ENCODE measurements around the gene ADORA2B.

Gene ADORA2B

GRCh38 chr17:15926039-15926740 lies 18.7 kb upstream of the ADORA2B start:
- Mint-ChIP-seq H3K4me3 (no peak overlapping the region), H3K27me3 (ENCODE audit: low read depth) (peaks cover 13% of the 10 kb centered on the region), H3K27ac (no peak overlapping the region), H3K9me3 (no peaks in the 10 kb centered on the region), H3K36me3 (ENCODE audit: low read depth) (no peaks in the 10 kb centered on the region), H3K4me1 (peaks cover 4% of the 10 kb centered on the region)
- no peak for TF ChIP-seq CTCF (IDR thresholded peaks at IDR 0.05; ENCODE audit: unreplicated experiment in 3 of 3)

- no peak for TF ChIP-seq CTCF (IDR thresholded peaks at IDR 0.05; ENCODE audit: unreplicated experiment in 3 of 3)
- no peak overlapping the region for H3K4me3 Mint-ChIP-seq
- no peak overlapping the region for H3K27ac Mint-ChIP-seq
- H3K36me3 Mint-ChIP-seq (ENCODE audit: low read depth): no peaks in the 10 kb centered on the region
- H3K9me3 Mint-ChIP-seq: no peaks in the 10 kb centered on the region
- H3K27me3 Mint-ChIP-seq (ENCODE audit: low read depth): peaks cover 13% of the 10 kb centered on the region
- H3K4me1 Mint-ChIP-seq: peaks cover 4% of the 10 kb centered on the region
Measured at GRCh38 chr17:15928286-15928785, 16.6 kb upstream of the ADORA2B start.

DNA sequence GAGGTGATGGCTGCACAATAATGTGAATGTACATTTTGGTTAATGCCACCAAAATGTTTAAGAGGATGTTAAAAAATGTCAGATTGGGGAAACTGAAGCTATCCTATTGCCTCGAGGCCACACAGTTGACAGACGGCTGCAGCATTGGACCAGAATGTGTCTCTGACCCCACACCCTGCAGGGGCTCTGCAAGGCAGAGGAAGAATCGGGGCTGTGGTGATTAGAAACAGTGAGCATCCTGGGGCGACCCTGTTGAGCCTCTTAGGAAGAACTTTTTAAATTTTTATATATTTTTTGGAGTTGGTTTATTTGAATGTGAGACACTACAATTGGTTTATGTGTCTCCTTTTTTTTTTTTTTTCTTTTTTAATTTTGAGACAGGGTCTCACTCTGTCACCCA lies 15.0 kb upstream of the ADORA2B start:
- H3K9me3 Mint-ChIP-seq: no peaks in the 10 kb centered on the region
- no peak for TF ChIP-seq CTCF (IDR thresholded peaks at IDR 0.05; ENCODE audit: unreplicated experiment in 3 of 3)
- H3K27me3 Mint-ChIP-seq (ENCODE audit: low read depth): peaks cover 7% of the 10 kb centered on the region
- H3K36me3 Mint-ChIP-seq (ENCODE audit: low read depth): no peaks in the 10 kb centered on the region
- H3K27ac Mint-ChIP-seq: no peak overlapping the region
- peaks cover 4% of the 10 kb centered on the region for H3K4me1 Mint-ChIP-seq
- no peak overlapping the region for H3K4me3 Mint-ChIP-seq

DNA sequence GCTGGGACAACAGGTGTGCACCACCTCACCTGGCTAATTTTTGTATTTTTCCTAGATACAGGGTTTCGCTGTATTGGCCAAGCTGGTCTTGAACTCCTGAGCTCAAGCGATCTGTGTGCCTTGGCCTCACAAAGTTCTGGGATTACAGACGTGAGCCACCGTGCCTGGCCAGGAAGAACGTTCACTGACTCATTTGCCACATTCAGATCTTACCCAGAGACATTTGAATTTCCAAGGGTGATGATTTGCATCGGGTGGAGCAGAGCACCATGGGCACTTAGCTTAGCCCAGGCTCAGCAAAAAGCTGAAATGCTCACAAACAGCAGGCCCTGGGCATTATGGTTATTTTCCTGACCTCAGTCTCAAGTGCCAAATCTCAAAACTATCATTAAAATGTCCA lies 14.5 kb upstream of the ADORA2B start:
- Mint-ChIP-seq H3K27ac (no peak overlapping the region), H3K9me3 (no peaks in the 10 kb centered on the region), H3K4me1 (peaks cover 4% of the 10 kb centered on the region), H3K36me3 (ENCODE audit: low read depth) (no peaks in the 10 kb centered on the region), H3K27me3 (ENCODE audit: low read depth) (peaks cover 7% of the 10 kb centered on the region), H3K4me3 (no peak overlapping the region)
- TF ChIP-seq CTCF (IDR thresholded peaks at IDR 0.05; ENCODE audit: unreplicated experiment in 3 of 3): no peak

DNA sequence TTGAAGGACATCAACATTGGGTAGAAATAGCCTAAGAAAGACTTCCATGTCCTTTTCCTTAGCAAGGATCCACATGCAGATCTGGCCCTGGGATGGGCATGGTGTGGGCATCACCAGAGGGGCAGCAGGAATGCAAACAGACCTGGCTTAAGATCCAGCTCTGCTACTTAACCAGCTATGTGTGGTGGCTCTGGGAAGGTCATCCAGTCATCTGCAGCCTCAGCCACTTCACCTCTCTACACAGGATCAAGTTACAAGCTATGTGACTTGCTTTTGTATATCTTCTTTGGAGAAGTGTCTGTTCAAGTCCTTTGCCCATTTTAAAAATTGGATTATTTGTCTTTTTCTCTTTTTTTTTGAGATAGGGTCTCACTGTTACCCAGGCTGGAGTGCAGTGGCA lies 13.5 kb upstream of the ADORA2B start:
- H3K27ac Mint-ChIP-seq: no peak overlapping the region
- no peaks in the 10 kb centered on the region for H3K36me3 Mint-ChIP-seq (ENCODE audit: low read depth)
- no peak overlapping the region for H3K4me3 Mint-ChIP-seq
- H3K27me3 Mint-ChIP-seq (ENCODE audit: low read depth): peaks cover 7% of the 10 kb centered on the region
- H3K4me1 Mint-ChIP-seq: no peaks in the 10 kb centered on the region
- H3K9me3 Mint-ChIP-seq: no peaks in the 10 kb centered on the region
- TF ChIP-seq CTCF (IDR thresholded peaks at IDR 0.05; ENCODE audit: unreplicated experiment in 3 of 3): no peak

DNA sequence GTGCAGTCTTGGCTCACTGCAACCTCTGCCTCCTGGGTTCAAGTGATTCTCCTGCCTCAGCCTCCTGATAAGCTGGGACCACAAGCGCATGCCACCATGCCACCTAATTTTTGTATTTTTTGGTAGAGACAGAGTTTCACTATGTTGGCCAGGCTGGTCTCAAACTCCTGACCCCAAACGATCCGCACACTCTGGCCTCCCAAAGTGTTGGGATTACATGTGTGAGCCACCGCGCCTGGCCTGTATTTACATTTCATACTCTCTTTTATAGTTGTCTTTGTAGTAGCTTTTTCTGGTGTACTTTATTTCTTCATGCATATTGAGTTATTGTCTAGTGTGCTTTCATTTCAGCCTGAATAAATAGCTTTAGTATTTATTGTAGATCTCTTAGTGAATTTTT lies 10.1 kb upstream of the ADORA2B start:
- Mint-ChIP-seq H3K4me3 (no peak overlapping the region), H3K36me3 (ENCODE audit: low read depth) (no peaks in the 10 kb centered on the region), H3K27me3 (ENCODE audit: low read depth) (no peaks in the 10 kb centered on the region), H3K27ac (no peak overlapping the region), H3K9me3 (no peaks in the 10 kb centered on the region), H3K4me1 (no peaks in the 10 kb centered on the region)
- TF ChIP-seq CTCF (IDR thresholded peaks at IDR 0.05; ENCODE audit: unreplicated experiment in 3 of 3): no peak
